Activated CD8-positive, alpha-beta memory T cell treated with anti-CD3 and anti-CD28 coated beads, Interleukin-2, amount 10 ng/mL, durations not matched to agents 7 days and 5 days (primary cell): ENCODE measurements around the gene RREB1. TPM values are rescaled to one million over a fixed set of nuclear protein-coding genes. Genes with fewer than 3 reads are reported as not detected.
"Not testable (repeated sequence)": the region's sequence is repeated elsewhere in the genome, so short reads cannot be mapped to it uniquely, and the experiment has no call there.

Experiments used
- ATAC-seq: fragments of 150-1000 bp; cut with Tn5 transposase; one replicate; pipeline ENCODE4 v1.10.0; 2021; ENCODE audit warnings: moderate library complexity
- CTCF ChIA-PET: fragments of 350-600 bp; sonication (Branson Sonifier 250); formaldehyde crosslinking; loops from one replicate; lab custom pipeline; 2021; ENCODE audit warnings: antibody characterized with exemption; lab: Charles Lee
- DNase-seq: peaks from one replicate; pipeline ENCODE4 v3.0.0-alpha.2; 2020
- H3K27ac Mint-ChIP-seq: one replicate; pipeline ENCODE4 v1.8.0; 2021; ENCODE audit warnings: mild to moderate bottlenecking, mixed read lengths
- H3K27me3 Mint-ChIP-seq: one replicate; pipeline ENCODE4 v1.8.0; 2021; ENCODE audit warnings: mixed read lengths
- H3K36me3 Mint-ChIP-seq: one replicate; pipeline ENCODE4 v1.8.0; 2021; ENCODE audit warnings: mild to moderate bottlenecking, mixed read lengths
- H3K4me1 Mint-ChIP-seq: one replicate; pipeline ENCODE4 v1.8.0; 2021; ENCODE audit warnings: mixed read lengths
- H3K4me3 Mint-ChIP-seq: one replicate; pipeline ENCODE4 v1.8.0; 2021; ENCODE audit warnings: mild to moderate bottlenecking, moderate library complexity, mixed read lengths
- H3K9me3 Mint-ChIP-seq: one replicate; pipeline ENCODE4 v1.8.0; 2022; ENCODE audit warnings: low read depth, mixed read lengths
- total RNA-seq, 2 experiments: library from RNA; stranded (reverse); gene quantifications; one replicate each; pipeline ENCODE4 v1.2.3, GENCODE V29; 2021

Gene RREB1
- total RNA-seq, 2 experiments from 2014 or later = 20.6 to 24.6 TPM

GRCh38 chr6:7252390-7252789 lies 144.6 kb downstream of the RREB1 start:
- CTCF ChIA-PET = no interaction called here
- Mint-ChIP-seq H3K4me1 (no peaks in the 10 kb centered on the region), H3K27ac (no peak overlapping the region), H3K9me3 (no peaks in the 10 kb centered on the region), H3K4me3 (no peak overlapping the region), H3K27me3 (no peaks in the 10 kb centered on the region), H3K36me3 (peaks cover 5% of the 10 kb centered on the region)
- ATAC-seq = no peak
- DNase-seq = no peak

GRCh38 chr6:7254980-7255835 lies 147.4 kb downstream of the RREB1 start:
- CTCF ChIA-PET = interaction anchor here (1.1 to 1.5 kb wide), 2 partner anchors 11 to 17 kb away, joined by 4 read pairs; no protein-coding TSS in a partner anchor

GRCh38 chr6:7255918-7256317 lies 148.2 kb downstream of the RREB1 start:
- Mint-ChIP-seq H3K27me3 (peaks cover 20% of the 10 kb centered on the region), H3K4me1 (peaks cover 6% of the 10 kb centered on the region), H3K9me3 (no peaks in the 10 kb centered on the region), H3K4me3 (no peak overlapping the region), H3K27ac (no peak overlapping the region), H3K36me3 (no peaks in the 10 kb centered on the region)
- no peak for DNase-seq
- no peak for ATAC-seq
- CTCF ChIA-PET = no interaction called here

More at GRCh38 chr6:7254980-7255835, 147.4 kb downstream of the RREB1 start:
- Mint-ChIP-seq H3K4me1 (no peaks in the 10 kb centered on the region), H3K27me3 (peaks cover 13% of the 10 kb centered on the region), H3K9me3 (no peaks in the 10 kb centered on the region), H3K36me3 (no peaks in the 10 kb centered on the region), H3K4me3 (no peak overlapping the region), H3K27ac (no peak overlapping the region)
- ATAC-seq (no peak), DNase-seq (no peak)

GRCh38 chr6:7256785-7257184 lies 149.0 kb downstream of the RREB1 start:
- H3K4me1 Mint-ChIP-seq = peaks cover 11% of the 10 kb centered on the region
- peaks cover 25% of the 10 kb centered on the region for H3K27me3 Mint-ChIP-seq
- H3K9me3 Mint-ChIP-seq = no peaks in the 10 kb centered on the region
- H3K4me3 Mint-ChIP-seq = no peak overlapping the region
- no peaks in the 10 kb centered on the region for H3K36me3 Mint-ChIP-seq
- DNase-seq = no peak
- CTCF ChIA-PET = no interaction called here
- no peak for ATAC-seq
- no peak overlapping the region for H3K27ac Mint-ChIP-seq

DNA sequence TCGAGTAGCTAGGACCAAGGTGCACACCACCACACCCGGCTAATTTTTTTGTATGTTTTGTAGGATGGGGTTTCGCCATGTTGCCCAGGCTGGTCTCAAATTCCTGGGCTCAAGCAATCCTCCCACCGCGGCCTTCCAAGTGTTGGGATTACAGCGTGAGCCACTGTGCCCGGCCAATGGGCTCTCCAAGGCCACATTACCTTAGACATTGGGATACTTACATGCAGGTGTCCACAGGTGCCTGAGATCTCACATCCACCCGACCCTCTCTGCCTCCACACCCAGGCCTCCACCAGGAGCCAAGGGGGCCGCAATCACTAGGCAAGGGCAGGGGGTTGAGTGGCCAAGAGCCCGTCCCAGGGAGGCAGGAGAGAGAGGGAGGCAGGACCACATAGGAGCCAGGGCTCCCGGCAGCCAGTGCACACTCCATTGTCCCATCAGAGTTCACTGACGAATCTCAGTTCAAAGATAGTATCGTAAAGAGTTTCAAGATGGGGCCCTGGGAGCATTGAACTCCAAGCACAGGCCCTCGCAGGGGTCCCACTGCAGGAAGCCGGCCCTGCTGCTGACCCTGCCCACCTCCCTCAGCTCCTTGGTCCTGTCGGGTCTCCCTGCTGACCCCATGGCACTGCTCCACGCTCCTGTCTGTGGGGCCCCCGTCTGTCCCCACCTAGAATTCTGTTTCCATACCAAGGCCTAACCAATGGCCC lies 149.9 kb downstream of the RREB1 start:
- no peak overlapping the region for H3K27ac Mint-ChIP-seq
- ATAC-seq (no peak), DNase-seq (no peak)
- H3K9me3 Mint-ChIP-seq = no peaks in the 10 kb centered on the region
- CTCF ChIA-PET = no interaction called here
- no peaks in the 10 kb centered on the region for H3K36me3 Mint-ChIP-seq
- H3K4me3 Mint-ChIP-seq = no peak overlapping the region
- H3K4me1 Mint-ChIP-seq = peaks cover 13% of the 10 kb centered on the region
- peaks cover 31% of the 10 kb centered on the region for H3K27me3 Mint-ChIP-seq

DNA sequence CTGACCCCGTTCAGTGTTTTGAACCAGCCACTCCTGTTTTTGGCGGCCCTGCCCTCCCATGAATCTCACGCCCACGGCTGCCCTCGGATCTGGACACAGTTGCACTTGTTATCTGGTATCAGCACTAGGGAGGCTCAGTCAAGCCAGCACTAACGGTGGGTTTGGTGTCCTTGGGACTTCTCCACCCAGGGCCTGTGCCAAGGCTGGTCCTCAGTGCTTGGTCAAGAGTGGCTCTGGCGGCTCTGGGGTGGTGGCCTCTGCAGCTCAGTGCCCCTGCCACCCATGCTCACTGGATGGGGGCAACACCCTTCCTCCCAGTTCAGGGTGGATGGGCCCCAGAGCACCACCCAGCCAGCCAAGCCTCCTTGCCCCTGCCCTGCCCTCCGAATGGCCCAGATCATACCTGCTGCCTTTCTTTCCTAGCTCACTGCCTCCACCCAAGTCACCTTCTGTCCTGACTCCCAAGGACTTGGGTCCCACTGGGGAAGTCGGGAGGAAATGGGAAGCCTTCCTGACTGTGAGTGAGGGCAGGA lies 150.5 kb downstream of the RREB1 start:
- Mint-ChIP-seq H3K4me1 (peaks cover 13% of the 10 kb centered on the region), H3K27me3 (peaks cover 31% of the 10 kb centered on the region), H3K36me3 (no peaks in the 10 kb centered on the region), H3K4me3 (no peak overlapping the region), H3K27ac (no peak overlapping the region), H3K9me3 (no peaks in the 10 kb centered on the region)
- no peak for ATAC-seq
- CTCF ChIA-PET = interaction anchor here (0.9 to 1.2 kb wide), 2 partner anchors 15 to 520 kb away, joined by 3 to 4 read pairs; no protein-coding TSS in a partner anchor
- DNase-seq = no peak

DNA sequence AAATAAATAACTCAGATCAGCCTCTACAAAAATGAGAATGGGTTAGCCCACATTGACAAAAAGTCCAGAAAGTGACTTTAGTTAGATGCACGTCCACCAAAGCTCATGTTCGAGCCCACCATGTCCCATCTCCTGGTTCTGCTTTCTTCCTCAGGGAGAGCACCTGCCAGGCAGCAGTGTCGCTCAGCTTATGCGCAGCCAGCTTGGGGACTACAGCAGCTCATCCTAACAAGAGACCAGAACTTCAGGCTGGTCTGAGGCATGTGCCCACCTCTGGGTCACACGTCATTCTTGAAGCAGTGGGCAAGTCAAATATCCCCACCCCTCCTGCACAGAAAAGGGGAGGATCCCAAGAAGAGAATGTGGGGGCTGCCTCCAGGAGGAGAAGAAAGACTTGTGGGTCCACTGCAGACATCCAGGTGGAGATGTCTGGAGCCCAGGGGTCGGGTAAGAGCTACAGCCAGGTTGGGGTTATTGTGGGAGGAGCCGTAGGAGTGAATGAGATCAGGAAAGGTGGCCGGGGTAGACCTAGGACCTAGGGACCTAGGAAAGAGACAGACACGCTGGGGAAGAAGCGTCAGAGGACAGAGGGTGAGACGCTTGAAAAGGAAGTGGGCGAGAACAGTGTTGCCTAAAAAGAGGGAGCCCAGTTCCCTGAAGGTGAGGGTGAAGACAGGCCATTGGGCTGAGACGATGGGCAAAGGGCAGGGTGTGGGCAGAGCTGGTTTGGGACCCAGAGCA lies 152.7 kb downstream of the RREB1 start:
- peak overlapping the region; percentile 65 for H3K4me3 Mint-ChIP-seq
- CTCF ChIA-PET = interaction anchor here (1.3 to 1.7 kb wide), 2 partner anchors 17 to 355 kb away, joined by 3 to 5 read pairs; no protein-coding TSS in a partner anchor
- H3K27ac Mint-ChIP-seq = no peak overlapping the region

DNA sequence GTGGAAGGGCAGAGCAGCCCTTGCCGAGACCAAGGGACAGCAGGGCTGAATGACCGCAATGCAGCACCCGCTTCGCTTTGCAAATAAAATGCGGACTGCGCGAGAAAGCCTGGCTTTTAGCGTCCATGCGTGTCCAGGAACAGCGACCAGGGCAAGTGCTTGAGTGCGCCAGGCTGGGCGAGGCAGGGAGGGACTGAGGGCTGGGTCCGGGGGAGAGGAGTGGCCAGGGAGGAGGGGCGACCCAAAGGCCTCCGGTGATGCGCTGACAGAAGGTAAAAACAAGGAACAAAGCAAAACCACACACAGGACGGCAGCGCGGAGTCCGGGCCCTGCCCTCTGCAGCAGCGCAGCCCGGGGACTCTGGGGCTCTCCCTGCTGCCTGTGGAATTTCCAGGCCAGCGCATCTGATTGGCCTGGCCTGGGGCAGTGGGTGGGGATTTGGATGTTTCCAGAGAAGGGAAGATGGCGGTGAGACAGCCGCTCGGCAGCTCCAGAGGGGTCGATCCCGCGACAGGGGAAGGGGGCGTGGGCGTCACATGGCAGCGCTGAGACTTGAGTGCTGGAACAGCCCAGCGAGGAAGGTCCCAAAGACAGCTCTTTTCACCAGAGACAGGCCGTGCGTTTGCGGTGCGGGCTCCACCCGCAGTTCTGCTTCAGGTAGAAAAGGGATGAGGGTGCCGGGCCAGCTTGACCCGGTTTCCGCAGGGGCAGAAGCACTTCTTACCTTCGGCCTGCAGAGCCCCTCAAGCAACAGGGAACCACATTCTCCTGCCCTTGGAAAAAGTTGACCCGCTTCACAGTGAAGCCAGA lies 153.5 kb downstream of the RREB1 start:
- CTCF ChIA-PET = interaction anchor here (1.1 to 1.7 kb wide), 4 partner anchors 15 to 355 kb away, joined by 3 to 7 read pairs (median 4); no protein-coding TSS in a partner anchor
- Mint-ChIP-seq H3K9me3 (no peaks in the 10 kb centered on the region), H3K27me3 (peaks cover 31% of the 10 kb centered on the region), H3K4me3 (peak overlapping the region; percentile 65), H3K4me1 (peaks cover 13% of the 10 kb centered on the region), H3K36me3 (no peaks in the 10 kb centered on the region), H3K27ac (no peak overlapping the region)
- DNase-seq = peak; percentile 43
- ATAC-seq = peak; percentile 76

More for the DNA sequence above, 152.7 kb downstream of the RREB1 start:
- Mint-ChIP-seq H3K36me3 (no peaks in the 10 kb centered on the region), H3K9me3 (no peaks in the 10 kb centered on the region), H3K27me3 (peaks cover 31% of the 10 kb centered on the region), H3K4me1 (peaks cover 13% of the 10 kb centered on the region)
- peak; percentile 37 for ATAC-seq
- no peak for DNase-seq

GRCh38 chr6:7261852-7262461 lies 154.2 kb downstream of the RREB1 start:
- Mint-ChIP-seq H3K4me3 (no peak overlapping the region), H3K27ac (no peak overlapping the region), H3K27me3 (peaks cover 31% of the 10 kb centered on the region), H3K4me1 (peaks cover 13% of the 10 kb centered on the region), H3K9me3 (no peaks in the 10 kb centered on the region), H3K36me3 (no peaks in the 10 kb centered on the region)
- DNase-seq (no peak), ATAC-seq (no peak)
- CTCF ChIA-PET = interaction anchor here (1.1 to 1.7 kb wide), 3 partner anchors 14 to 354 kb away, joined by 3 to 7 read pairs (median 3); no protein-coding TSS in a partner anchor

GRCh38 chr6:7262746-7263518 lies 155.2 kb downstream of the RREB1 start:
- CTCF ChIA-PET = interaction anchor here (1.6 kb wide), 1 partner anchor 13 kb away, joined by 7 read pairs; no protein-coding TSS in a partner anchor
- H3K4me3 Mint-ChIP-seq = no peak overlapping the region
- no peak overlapping the region for H3K27ac Mint-ChIP-seq
- peaks cover 13% of the 10 kb centered on the region for H3K4me1 Mint-ChIP-seq
- peaks cover 31% of the 10 kb centered on the region for H3K27me3 Mint-ChIP-seq
- H3K36me3 Mint-ChIP-seq = no peaks in the 10 kb centered on the region
- no peaks in the 10 kb centered on the region for H3K9me3 Mint-ChIP-seq
- ATAC-seq (no peak), DNase-seq (no peak)

DNA sequence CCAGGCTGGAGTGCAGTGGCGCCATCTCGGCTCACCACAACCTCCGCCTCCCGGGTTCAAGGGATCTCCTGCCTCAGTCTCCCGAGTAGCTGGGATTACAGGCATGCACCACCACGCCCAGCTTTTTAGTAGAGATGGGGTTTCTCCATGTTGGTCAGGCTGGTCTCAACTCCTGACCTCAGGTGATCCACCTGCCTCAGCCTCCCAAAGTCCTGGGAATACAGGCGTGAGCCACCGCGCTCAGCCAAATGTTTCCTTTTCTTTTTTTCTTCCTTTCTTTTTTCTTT lies 155.7 kb downstream of the RREB1 start:
- Mint-ChIP-seq H3K27me3 (peaks cover 31% of the 10 kb centered on the region), H3K4me1 (peaks cover 13% of the 10 kb centered on the region)
- H3K36me3 Mint-ChIP-seq, CTCF ChIA-PET, H3K9me3 Mint-ChIP-seq, H3K4me3 Mint-ChIP-seq, ATAC-seq, H3K27ac Mint-ChIP-seq, DNase-seq: not testable (repeated sequence)
